T-cell (primary cell): ENCODE data around the gene MRPL50. TPM values are rescaled to one million over a fixed set of nuclear protein-coding genes. Genes with fewer than 3 reads are reported as not detected.

Experiments
- ATAC-seq, 4 experiments: fragments of 200-7000 bp in 3 of 4; fragments of 150-1000 bp in 1 of 4; cut with Tn5 transposase; replicated peaks in 1 of 4; 1 replicate in 3 of 4; 2 replicates in 1 of 4; pipeline ENCODE4 v1.10.0; 2021; ENCODE audit warnings: moderate library complexity in 3 of 4, mild to moderate bottlenecking in 2 of 4, moderate number of reproducible peaks in 1 of 4
- CTCF ChIA-PET, 2 donors: fragments of 300-600 bp; sonication (Branson Sonifier 250); formaldehyde crosslinking; loops; one replicate each; lab custom pipeline; 2022; ENCODE audit warnings: antibody characterized with exemption in 2 of 2; lab: Charles Lee
- POLR2A ChIA-PET, 2 donors: fragments of 300-600 bp; sonication (Branson Sonifier 250); formaldehyde crosslinking; loops; one replicate each; lab custom pipeline; 2022; ENCODE audit warnings: antibody characterized with exemption in 2 of 2; lab: Charles Lee
- DNase-seq, 35 experiments: peaks; one replicate each; pipeline versions ENCODE4 v3.0.0 to v3.0.0-alpha.2; 2013 to 2023
- H3K27ac ChIP-seq: one replicate; pipeline ENCODE4 v1.5.1; 2013; ENCODE audit warnings: low read length
- H3K27me3 ChIP-seq, 2 experiments: replicated peaks in 1 of 2; 1 replicate in 1 of 2; 2 replicates in 1 of 2; pipeline versions ENCODE4 v1.6.1 to v1.7.0; 2013; ENCODE audit warnings: low read length in 1 of 2, mixed read lengths in 1 of 2; ENCODE audit not compliant: control insufficient read depth in 2 of 2, insufficient read depth in 2 of 2; ENCODE audit errors: extremely low read depth in 1 of 2
- H3K36me3 ChIP-seq, 2 donors: 1 replicate in 1 of 2; 2 replicates in 1 of 2; pipeline versions ENCODE4 v1.6.1 to v1.7.0; 2013; ENCODE audit warnings: low read length in 1 of 2; ENCODE audit not compliant: control insufficient read depth in 2 of 2, insufficient read depth in 1 of 2; ENCODE audit errors: extremely low read depth in 1 of 2
- H3K4me1 ChIP-seq, 2 experiments: 1 replicate in 1 of 2; 2 replicates in 1 of 2; pipeline versions ENCODE4 v1.6.1 to v1.7.0; 2013; ENCODE audit warnings: low read length in 2 of 2, mixed read lengths in 1 of 2; ENCODE audit not compliant: insufficient read depth in 2 of 2, control insufficient read depth in 1 of 2; ENCODE audit errors: extremely low read depth in 1 of 2
- H3K4me3 ChIP-seq, 2 donors: 1 replicate in 1 of 2; 2 replicates in 1 of 2; pipeline versions ENCODE4 v1.5.1 to v1.7.0; 2013; ENCODE audit warnings: mild to moderate bottlenecking in 2 of 2, low read length in 1 of 2, moderate library complexity in 1 of 2; ENCODE audit not compliant: control insufficient read depth in 1 of 2; ENCODE audit errors: extremely low read depth in 1 of 2
- H3K9me3 ChIP-seq: 2 replicates; pipeline ENCODE4 v1.7.0; 2013
- H3K27ac Mint-ChIP-seq, 2 donors: one replicate each; pipeline ENCODE4 v1.8.0; 2020 to 2021; ENCODE audit warnings: mild to moderate bottlenecking in 2 of 2, mixed read lengths in 2 of 2
- H3K27me3 Mint-ChIP-seq, 2 donors: one replicate each; pipeline ENCODE4 v1.8.0; 2021 to 2022; ENCODE audit warnings: mixed read lengths in 2 of 2
- H3K36me3 Mint-ChIP-seq: one replicate; pipeline ENCODE4 v1.8.0; 2021; ENCODE audit warnings: mixed read lengths
- H3K4me1 Mint-ChIP-seq, 3 donors: one replicate each; pipeline ENCODE4 v1.8.0; 2020 to 2022; ENCODE audit warnings: mixed read lengths in 3 of 3, mild to moderate bottlenecking in 1 of 3
- H3K4me3 Mint-ChIP-seq, 3 donors: one replicate each; pipeline ENCODE4 v1.8.0; 2020 to 2022; ENCODE audit warnings: mild to moderate bottlenecking in 3 of 3, mixed read lengths in 3 of 3, moderate library complexity in 3 of 3
- H3K9me3 Mint-ChIP-seq, 3 donors: one replicate each; pipeline ENCODE4 v1.8.0; 2020 to 2022; ENCODE audit warnings: mixed read lengths in 3 of 3
- WGBS: methylation state at CpG from one replicate; pipeline ENCODE4 v1.1.5; 2013; ENCODE audit warnings: missing lambda C conversion rate; ENCODE audit not compliant: insufficient coverage; 5-methylcytosine and 5-hydroxymethylcytosine counted together
- total RNA-seq, 35 experiments: library from RNA in 6 of 35; stranded (reverse) in 6 of 35; fragments of 120-200 nt in 1 of 35; gene quantifications; one replicate each; pipeline versions ENCODE4 v1.2.1 to v1.2.4 and lab custom pipeline; 2013 to 2026

Gene MRPL50
- total RNA-seq, 5 donors from 2014 or later (not counting 1 experiment from before 2014, with no cell fraction given) = 7.4 to 16.7 (median 16.3) TPM

GRCh38 chr9:101356619-101357018 is 41.8 kb downstream of the MRPL50 start:
- Mint-ChIP-seq H3K27me3 (peaks cover 7 to 8% of the 10 kb centered on the region in 2 donors), H3K27ac (no peak overlapping the region), H3K9me3 (no peaks in the 10 kb centered on the region), H3K4me1 (no peaks in the 10 kb centered on the region), H3K36me3 (no peaks in the 10 kb centered on the region), H3K4me3 (no peak overlapping the region)
- DNase-seq (no peak), ATAC-seq (no peak)
- 0% methylated on average over 1 of the region's 1 CpG for WGBS
- no peaks in the 10 kb centered on the region for H3K36me3 ChIP-seq
- no peak overlapping the region for H3K27ac ChIP-seq
- H3K27me3 ChIP-seq = peaks cover 0 to 11% of the 10 kb centered on the region in 2 experiments
- H3K4me1 ChIP-seq = no peaks in the 10 kb centered on the region
- CTCF ChIA-PET = no interaction called here
- no peak overlapping the region for H3K4me3 ChIP-seq
- POLR2A ChIA-PET = no interaction called here
- H3K9me3 ChIP-seq = no peaks in the 10 kb centered on the region

DNA sequence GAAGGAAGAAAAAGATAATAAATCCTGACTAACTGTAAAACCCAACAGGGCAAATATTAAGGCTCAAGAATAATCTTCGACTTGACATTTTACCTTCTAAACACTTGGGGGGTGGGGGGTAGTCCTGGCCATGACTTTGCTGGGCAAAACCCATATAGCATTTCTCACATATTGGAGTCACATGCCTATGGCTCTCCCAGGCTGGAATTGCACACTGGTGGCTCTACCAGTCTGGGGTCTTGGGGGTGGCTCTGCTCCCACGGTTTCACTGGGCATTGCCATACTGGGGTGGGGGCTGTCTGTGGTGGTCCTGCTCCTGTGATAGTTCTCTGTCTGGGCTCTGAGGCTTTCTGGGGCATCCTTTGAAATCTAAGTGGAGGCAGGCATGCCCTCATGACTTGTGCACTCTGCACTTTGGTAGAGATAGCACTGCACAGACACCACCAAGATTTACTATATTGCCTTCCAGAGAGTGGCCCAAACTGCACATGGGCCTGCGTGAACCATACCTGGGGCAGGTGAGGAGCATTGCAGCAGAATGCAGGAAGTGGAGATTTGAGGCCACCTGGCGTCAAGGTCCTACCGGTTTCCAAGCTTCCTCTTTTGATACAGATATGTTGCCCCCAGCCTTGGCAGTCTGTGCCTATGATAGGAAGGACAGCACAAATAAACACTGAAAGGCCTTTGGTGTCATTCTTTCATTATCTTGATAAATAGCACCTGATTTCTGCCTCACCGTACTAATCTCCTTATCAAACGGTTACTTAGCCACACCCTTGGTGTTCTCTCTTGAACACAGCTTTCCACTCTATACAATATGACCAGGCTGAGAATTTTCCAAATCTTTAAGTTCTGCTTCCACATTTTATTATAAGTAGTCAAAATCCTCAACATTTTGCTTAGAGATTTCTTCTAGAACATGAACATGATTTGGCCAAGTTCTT is 43.4 kb downstream of the MRPL50 start:
- POLR2A ChIA-PET = no interaction called here
- CTCF ChIA-PET = interaction anchor here (0.6 to 0.8 kb wide), 2 partner anchors 43 to 120 kb away, joined by 3 to 5 read pairs; no protein-coding TSS in a partner anchor

GRCh38 chr9:101354143-101354764 is 44.2 kb downstream of the MRPL50 start:
- POLR2A ChIA-PET = no interaction called here
- no peaks in the 10 kb centered on the region for H3K4me1 Mint-ChIP-seq

More for the DNA sequence above, 43.4 kb downstream of the MRPL50 start:
- Histone ChIP-seq H3K27me3 (peaks cover 0 to 11% of the 10 kb centered on the region in 2 experiments), H3K4me3 (no peak overlapping the region), H3K27ac (no peak overlapping the region), H3K9me3 (no peaks in the 10 kb centered on the region), H3K36me3 (no peaks in the 10 kb centered on the region), H3K4me1 (no peaks in the 10 kb centered on the region)
- no peak overlapping the region for H3K4me3 Mint-ChIP-seq
- H3K27ac Mint-ChIP-seq = no peak overlapping the region
- WGBS = 74% methylated on average over 5 of the region's 7 CpGs
- H3K27me3 Mint-ChIP-seq = peaks cover 7 to 8% of the 10 kb centered on the region in 2 donors
- no peaks in the 10 kb centered on the region for H3K36me3 Mint-ChIP-seq
- DNase-seq (no peak), ATAC-seq (no peak)
- H3K9me3 Mint-ChIP-seq = no peaks in the 10 kb centered on the region
- H3K4me1 Mint-ChIP-seq = no peaks in the 10 kb centered on the region

DNA sequence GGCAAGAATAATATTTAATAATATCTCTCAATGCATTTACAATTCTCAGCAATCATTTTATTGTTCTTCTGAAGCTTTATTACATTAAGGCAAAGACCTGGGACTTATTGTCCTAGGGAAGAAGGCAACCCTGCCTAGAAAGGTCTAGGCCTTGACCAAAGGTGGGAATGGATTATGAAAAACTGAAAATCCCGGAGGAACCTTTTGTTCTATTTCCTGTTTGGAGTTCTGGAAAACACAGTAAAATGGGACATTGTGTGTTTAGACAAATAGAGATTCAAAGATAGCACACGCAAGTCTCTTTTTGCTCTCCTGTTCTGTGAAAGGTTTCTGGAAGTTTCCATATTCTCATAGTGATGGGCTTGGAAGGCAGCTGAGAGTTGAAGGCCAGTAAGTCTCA is 44.7 kb downstream of the MRPL50 start:
- Mint-ChIP-seq H3K27ac (no peak overlapping the region), H3K9me3 (no peaks in the 10 kb centered on the region), H3K36me3 (no peaks in the 10 kb centered on the region), H3K27me3 (peaks cover 7 to 11% of the 10 kb centered on the region in 2 donors), H3K4me3 (no peak overlapping the region), H3K4me1 (no peaks in the 10 kb centered on the region)
- no peak for DNase-seq
- Histone ChIP-seq H3K4me1 (no peaks in the 10 kb centered on the region), H3K27ac (no peak overlapping the region), H3K27me3 (peaks cover 0 to 11% of the 10 kb centered on the region in 2 experiments), H3K4me3 (no peak overlapping the region), H3K36me3 (no peaks in the 10 kb centered on the region), H3K9me3 (no peaks in the 10 kb centered on the region)
- WGBS = 88% methylated on average over 2 of the region's 2 CpGs
- CTCF ChIA-PET = no interaction called here
- POLR2A ChIA-PET = no interaction called here
- ATAC-seq = no peak

More at GRCh38 chr9:101354143-101354764, 44.2 kb downstream of the MRPL50 start:
- Mint-ChIP-seq H3K36me3 (no peaks in the 10 kb centered on the region), H3K27ac (no peak overlapping the region), H3K9me3 (no peaks in the 10 kb centered on the region), H3K4me3 (no peak overlapping the region), H3K27me3 (peaks cover 7 to 8% of the 10 kb centered on the region in 2 donors)
- 100% methylated on average over 2 of the region's 5 CpGs for WGBS
- Histone ChIP-seq H3K4me1 (no peaks in the 10 kb centered on the region), H3K4me3 (no peak overlapping the region), H3K27ac (no peak overlapping the region), H3K36me3 (no peaks in the 10 kb centered on the region), H3K9me3 (no peaks in the 10 kb centered on the region), H3K27me3 (peaks cover 0 to 11% of the 10 kb centered on the region in 2 experiments)
- DNase-seq = no peak
- CTCF ChIA-PET = no interaction called here
- no peak for ATAC-seq

DNA sequence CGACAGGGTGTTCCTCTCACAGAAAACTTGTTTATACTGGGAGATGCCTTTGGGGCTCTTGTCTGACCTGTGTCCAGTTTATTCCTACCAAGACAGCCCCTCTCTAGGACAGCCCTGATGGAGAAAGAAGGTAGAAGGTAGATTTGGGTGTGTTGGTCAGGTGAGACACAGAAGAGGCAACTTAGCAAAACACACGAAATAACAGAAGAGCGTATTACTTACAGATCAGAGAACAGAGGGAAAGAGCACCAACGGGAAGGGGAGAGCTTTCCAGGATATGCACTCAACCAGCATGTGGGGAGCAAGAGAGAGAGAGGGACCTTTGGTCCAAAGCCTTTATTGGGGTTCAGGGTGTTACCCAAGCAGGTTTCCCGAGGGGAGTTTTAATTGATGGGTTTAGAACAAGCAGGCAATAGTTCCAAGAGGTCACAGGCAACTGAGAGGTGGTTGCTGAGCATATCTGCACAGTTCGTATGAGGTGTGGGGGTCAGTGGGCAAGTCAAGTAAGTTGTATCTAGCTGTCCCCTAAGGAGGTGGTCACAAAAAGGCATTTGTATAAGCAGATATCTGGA is 45.4 kb downstream of the MRPL50 start:
- H3K4me3 Mint-ChIP-seq = no peak overlapping the region
- Histone ChIP-seq H3K4me1 (no peaks in the 10 kb centered on the region), H3K4me3 (no peak overlapping the region), H3K27me3 (peaks cover 0 to 7% of the 10 kb centered on the region in 2 experiments), H3K36me3 (no peaks in the 10 kb centered on the region), H3K27ac (no peak overlapping the region), H3K9me3 (no peaks in the 10 kb centered on the region)
- ATAC-seq (no peak), DNase-seq (no peak)
- H3K27ac Mint-ChIP-seq = no peak overlapping the region
- no peaks in the 10 kb centered on the region for H3K9me3 Mint-ChIP-seq
- WGBS = 75% methylated on average over 4 of the region's 6 CpGs
- no peaks in the 10 kb centered on the region for H3K36me3 Mint-ChIP-seq
- ChIA-PET POLR2A (no interaction called here), CTCF (no interaction called here)
- no peaks in the 10 kb centered on the region for H3K4me1 Mint-ChIP-seq
- peaks cover 7 to 15% of the 10 kb centered on the region in 2 donors for H3K27me3 Mint-ChIP-seq

DNA sequence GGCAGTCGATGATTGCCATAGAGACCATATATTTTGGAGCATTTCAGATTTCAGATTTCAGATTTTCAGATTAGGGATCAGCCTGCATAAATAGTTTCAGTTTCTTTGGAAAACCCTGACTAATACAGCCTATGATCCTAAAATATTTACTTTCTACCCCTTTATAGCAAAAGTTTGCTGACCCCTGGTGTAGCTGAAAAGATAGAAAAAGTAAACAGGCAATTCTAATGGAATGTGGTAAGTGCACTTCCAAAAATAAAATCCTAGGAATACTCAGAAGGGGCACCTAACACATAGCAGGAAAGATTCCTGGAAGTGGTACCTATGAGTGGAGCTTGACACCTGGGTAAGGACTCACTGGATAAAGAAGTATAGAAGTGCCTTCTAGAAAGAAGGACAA is 48.1 kb downstream of the MRPL50 start:
- Histone ChIP-seq H3K4me1 (no peaks in the 10 kb centered on the region), H3K4me3 (no peak overlapping the region), H3K27me3 (no peaks in the 10 kb centered on the region), H3K36me3 (no peaks in the 10 kb centered on the region), H3K9me3 (no peaks in the 10 kb centered on the region), H3K27ac (no peak overlapping the region)
- POLR2A ChIA-PET = no interaction called here
- H3K27ac Mint-ChIP-seq = no peak overlapping the region
- H3K4me1 Mint-ChIP-seq = no peaks in the 10 kb centered on the region
- WGBS = no CpG with 5 or more reads among the region's 1 CpG
- peaks cover 11 to 16% of the 10 kb centered on the region in 2 donors for H3K27me3 Mint-ChIP-seq
- DNase-seq = no peak
- H3K9me3 Mint-ChIP-seq = no peaks in the 10 kb centered on the region
- ATAC-seq = no peak
- CTCF ChIA-PET = no interaction called here
- H3K36me3 Mint-ChIP-seq = no peaks in the 10 kb centered on the region
- H3K4me3 Mint-ChIP-seq = no peak overlapping the region
